Dedifferentiated amniotic fluid mesenchymal stem cell (primary cell): ENCODE data around the gene DHRS4L2.

Experiments used
- DNase-seq: peaks from one replicate; pipeline ENCODE4 v3.0.0-alpha.2; 2016; ENCODE audit errors: extremely low spot score

DHRS4L2 gene

DNA sequence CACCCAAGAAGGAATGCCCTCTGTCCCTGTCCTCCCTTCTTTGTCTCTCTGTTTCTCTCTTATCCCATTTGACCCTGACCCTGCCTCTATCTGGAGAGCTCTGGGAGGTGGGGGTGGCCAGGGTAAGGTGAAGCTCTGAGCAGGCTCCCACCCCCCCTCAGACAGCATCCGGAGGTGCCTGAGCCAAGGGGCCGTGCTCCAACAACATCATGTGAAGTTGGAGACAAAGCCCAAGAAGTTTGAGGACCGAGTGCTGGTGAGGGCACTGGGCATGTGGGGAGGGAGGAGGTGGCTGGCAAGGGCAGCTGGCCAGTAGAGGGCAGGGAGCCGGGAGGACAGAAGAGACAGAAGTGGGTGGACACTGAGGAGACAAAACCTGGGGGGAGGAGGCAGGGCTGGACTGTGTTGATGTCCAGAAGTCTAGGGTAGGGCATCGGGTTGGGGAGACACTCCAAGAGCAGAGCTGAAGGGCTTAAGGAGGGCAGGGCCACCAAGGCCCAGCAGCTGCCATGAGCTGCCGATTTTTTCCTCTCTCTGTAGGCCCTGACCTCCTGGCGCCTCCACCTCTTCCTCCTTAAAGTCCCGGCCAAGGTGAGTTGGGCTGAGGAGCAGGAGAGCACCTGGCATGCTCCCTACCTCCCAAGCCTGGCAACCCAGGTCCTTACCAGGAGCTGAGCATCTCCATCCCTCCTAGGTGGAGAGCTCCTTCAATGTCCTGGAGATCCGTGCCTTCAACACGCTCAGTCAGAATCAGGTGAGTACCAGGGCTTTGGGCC, 65.0 kb downstream of the DHRS4L2 start:
- DNase-seq, result no peak

DNA sequence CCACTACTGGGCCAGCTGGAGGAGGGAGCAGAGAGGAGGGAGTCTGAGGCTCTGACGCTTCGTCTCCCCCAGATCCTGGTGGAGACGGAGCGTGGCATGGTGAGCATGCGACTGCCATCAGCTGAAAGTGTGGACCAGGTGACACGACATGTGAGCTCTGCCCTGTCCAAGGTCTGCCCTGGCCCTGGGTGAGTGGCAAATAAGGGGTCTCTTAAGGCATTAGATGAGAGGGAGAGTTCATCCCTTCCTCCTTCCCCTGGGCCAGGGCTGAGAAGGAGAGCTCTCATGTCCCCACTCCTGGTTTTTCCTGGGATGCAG, 65.6 kb downstream of the DHRS4L2 start:
- DNase-seq, result no peak

DNA sequence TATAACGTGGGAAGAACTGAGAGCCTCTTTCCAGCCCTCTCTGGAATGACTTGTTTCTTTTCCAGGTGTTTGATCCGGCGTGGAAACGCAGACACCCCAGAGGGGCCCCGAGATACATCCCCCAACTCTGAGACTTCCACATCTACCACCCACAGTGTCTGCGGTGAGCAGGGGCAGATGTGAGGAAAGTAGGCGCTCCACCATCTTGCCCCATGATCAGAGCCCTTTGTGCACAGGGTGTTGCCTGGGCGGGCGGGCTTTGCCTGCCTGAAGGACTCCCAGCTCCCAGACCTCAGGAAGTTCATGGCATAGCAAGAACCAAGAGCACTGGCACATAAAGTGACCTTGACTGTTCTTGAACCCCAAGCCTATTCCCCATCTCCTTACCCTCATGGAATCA, 65.9 kb downstream of the DHRS4L2 start:
- no peak for DNase-seq
